Astrocyte (in vitro differentiated cells and primary cell): ENCODE data around the gene EXOC4. TPM values are rescaled to one million over a fixed set of nuclear protein-coding genes. Genes with fewer than 3 reads are reported as not detected.

Experiments
- DNase-seq: peaks from one replicate; pipeline ENCODE4 v3.0.0-alpha.2; 2010; ENCODE audit warnings: low read depth
- FAIRE-seq: peaks from 2 replicates; lab custom pipeline; 2011; peaks lifted over from hg19 to GRCh38; lab: Jason Lieb, UNC
- H2AFZ ChIP-seq: 2 replicates; pipeline ENCODE4 v1.6.0; 2012; ENCODE audit warnings: low read depth, low read length, inconsistent platforms
- H3K27ac ChIP-seq: 2 replicates; pipeline ENCODE4 v1.5.1; 2011; ENCODE audit warnings: low read depth, low read length, inconsistent platforms
- H3K27me3 ChIP-seq: 2 replicates; pipeline ENCODE4 v1.6.0; 2011; ENCODE audit warnings: low read length, inconsistent platforms; ENCODE audit not compliant: insufficient read depth
- H3K36me3 ChIP-seq: 2 replicates; pipeline ENCODE4 v1.5.1; 2011; ENCODE audit warnings: low read length, inconsistent platforms; ENCODE audit not compliant: insufficient read depth
- H3K4me1 ChIP-seq: 2 replicates; pipeline ENCODE4 v1.5.1; 2011; ENCODE audit warnings: low read length, inconsistent platforms; ENCODE audit not compliant: insufficient read depth
- H3K4me2 ChIP-seq: 2 replicates; pipeline ENCODE4 v1.6.0; 2012; ENCODE audit warnings: low read length, inconsistent platforms
- H3K4me3 ChIP-seq: 2 replicates; pipeline ENCODE4 v1.5.1; 2011; ENCODE audit warnings: low read depth, mild to moderate bottlenecking, low read length, inconsistent platforms; ENCODE audit not compliant: insufficient read depth
- H3K79me2 ChIP-seq: 2 replicates; pipeline ENCODE4 v1.6.0; 2012; ENCODE audit warnings: mild to moderate bottlenecking, low read length, inconsistent platforms; ENCODE audit not compliant: insufficient read depth
- H3K9ac ChIP-seq: 2 replicates; pipeline ENCODE4 v1.6.0; 2012; ENCODE audit warnings: mild to moderate bottlenecking, low read length, inconsistent platforms
- H3K9me3 ChIP-seq: 2 replicates; pipeline ENCODE4 v1.5.1; 2012; ENCODE audit warnings: low read depth, mild to moderate bottlenecking, low read length, inconsistent platforms; ENCODE audit not compliant: insufficient read depth
- H4K20me1 ChIP-seq: 2 replicates; pipeline ENCODE4 v1.6.0; 2012; ENCODE audit warnings: low read length, inconsistent platforms; ENCODE audit not compliant: insufficient read depth
- H3K27ac Mint-ChIP-seq: one replicate; pipeline ENCODE4 v1.8.0; 2021; ENCODE audit warnings: mild to moderate bottlenecking, mixed read lengths; ENCODE audit not compliant: unreplicated experiment
- H3K27me3 Mint-ChIP-seq: one replicate; pipeline ENCODE4 v1.8.0; 2021; ENCODE audit warnings: low read depth, mixed read lengths; ENCODE audit not compliant: unreplicated experiment
- H3K36me3 Mint-ChIP-seq: one replicate; pipeline ENCODE4 v1.8.0; 2021; ENCODE audit warnings: low read depth, mixed read lengths; ENCODE audit not compliant: unreplicated experiment
- H3K4me1 Mint-ChIP-seq: one replicate; pipeline ENCODE4 v1.8.0; 2021; ENCODE audit warnings: low read depth, mixed read lengths; ENCODE audit not compliant: unreplicated experiment
- H3K4me3 Mint-ChIP-seq: one replicate; pipeline ENCODE4 v1.8.0; 2021; ENCODE audit warnings: mild to moderate bottlenecking, moderate library complexity, mixed read lengths; ENCODE audit not compliant: unreplicated experiment
- H3K9me3 Mint-ChIP-seq: one replicate; pipeline ENCODE4 v1.8.0; 2021; ENCODE audit warnings: mild to moderate bottlenecking, mixed read lengths; ENCODE audit not compliant: unreplicated experiment
- CTCF ChIP-seq: IDR thresholded peaks from 2 replicates; pipeline ENCODE4 v1.5.1; 2011; ENCODE audit warnings: low read depth, mild to moderate bottlenecking, inconsistent platforms, low read length, moderate library complexity; ENCODE audit not compliant: insufficient read depth
- EZH2 ChIP-seq: IDR thresholded peaks from 2 replicates; pipeline ENCODE4 v1.6.1; 2012; ENCODE audit warnings: mild to moderate bottlenecking, low read length, inconsistent platforms; ENCODE audit not compliant: insufficient read depth
- total RNA-seq: library from RNA; stranded (reverse); gene quantifications from 2 replicates; pipeline ENCODE4 v1.2.1, GENCODE V29; 2021

EXOC4 gene
- total RNA-seq, 1 donor from 2014 or later, result 57.5 TPM

DNA sequence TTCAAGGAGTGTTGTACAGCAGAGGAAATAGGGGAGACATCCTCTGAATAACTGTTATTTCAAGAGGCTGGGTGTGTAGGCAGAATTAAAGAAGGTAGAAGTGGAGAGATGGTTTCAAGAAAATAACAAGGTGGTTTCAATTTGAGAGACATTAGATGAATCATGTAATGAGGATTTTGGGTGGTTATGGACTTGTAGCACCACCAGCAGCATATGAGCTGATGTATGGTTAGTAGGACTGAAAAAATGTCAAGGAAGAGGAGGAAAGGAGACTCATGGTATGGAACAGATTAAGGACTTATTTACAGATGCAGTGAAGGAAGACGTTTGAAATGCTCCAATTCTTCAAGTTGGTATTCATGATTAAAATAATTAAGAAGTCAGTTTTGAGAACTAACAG, 166.2 kb downstream of the EXOC4 start:
- no peak overlapping the region for H3K4me3 ChIP-seq
- H3K79me2 ChIP-seq, result no peaks in the 10 kb centered on the region
- no peak overlapping the region for H2AFZ ChIP-seq
- H3K9ac ChIP-seq, result no peak overlapping the region
- Mint-ChIP-seq H3K4me1 (no peaks in the 10 kb centered on the region), H3K9me3 (no peaks in the 10 kb centered on the region), H3K27ac (no peak overlapping the region), H3K27me3 (no peaks in the 10 kb centered on the region), H3K36me3 (peaks cover 2% of the 10 kb centered on the region), H3K4me3 (no peak overlapping the region)
- no peak overlapping the region for H3K4me2 ChIP-seq
- FAIRE-seq (no peak), DNase-seq (no peak)
- H3K36me3 ChIP-seq, result no peaks in the 10 kb centered on the region
- no peaks in the 10 kb centered on the region for H3K27me3 ChIP-seq
- H4K20me1 ChIP-seq, result peaks cover 3% of the 10 kb centered on the region
- no peak for TF ChIP-seq EZH2
- TF ChIP-seq CTCF, result no peak
- H3K4me1 ChIP-seq, result no peaks in the 10 kb centered on the region
- H3K9me3 ChIP-seq, result no peaks in the 10 kb centered on the region
- H3K27ac ChIP-seq, result no peak overlapping the region

GRCh38 chr7:133423618-133424017, 170.7 kb downstream of the EXOC4 start:
- no peak overlapping the region for H3K27ac Mint-ChIP-seq
- no peak for TF ChIP-seq CTCF
- no peak for TF ChIP-seq EZH2

GRCh38 chr7:133428326-133428725, 175.4 kb downstream of the EXOC4 start:
- no peaks in the 10 kb centered on the region for H3K9me3 ChIP-seq
- H3K27me3 ChIP-seq, result no peaks in the 10 kb centered on the region
- no peak for TF ChIP-seq CTCF
- TF ChIP-seq EZH2, result no peak
- H2AFZ ChIP-seq, result no peak overlapping the region
- FAIRE-seq, result no peak
- H3K27ac Mint-ChIP-seq, result no peak overlapping the region
- H3K27ac ChIP-seq, result no peak overlapping the region
- H3K4me3 ChIP-seq, result no peak overlapping the region
- H3K9ac ChIP-seq, result no peak overlapping the region
- no peaks in the 10 kb centered on the region for H4K20me1 ChIP-seq
- H3K4me3 Mint-ChIP-seq, result no peak overlapping the region
- H3K4me1 ChIP-seq, result no peaks in the 10 kb centered on the region
- H3K4me1 Mint-ChIP-seq, result no peaks in the 10 kb centered on the region
- H3K36me3 Mint-ChIP-seq, result peaks cover 12% of the 10 kb centered on the region
- no peak for DNase-seq
- H3K27me3 Mint-ChIP-seq, result no peaks in the 10 kb centered on the region
- no peaks in the 10 kb centered on the region for H3K79me2 ChIP-seq
- no peaks in the 10 kb centered on the region for H3K36me3 ChIP-seq
- peaks cover 1% of the 10 kb centered on the region for H3K9me3 Mint-ChIP-seq
- H3K4me2 ChIP-seq, result no peak overlapping the region

More at GRCh38 chr7:133423618-133424017, 170.7 kb downstream of the EXOC4 start:
- H3K27ac ChIP-seq, result no peak overlapping the region
- H3K36me3 ChIP-seq, result no peaks in the 10 kb centered on the region
- Mint-ChIP-seq H3K9me3 (no peaks in the 10 kb centered on the region), H3K4me1 (no peaks in the 10 kb centered on the region), H3K36me3 (peaks cover 12% of the 10 kb centered on the region), H3K4me3 (no peak overlapping the region), H3K27me3 (no peaks in the 10 kb centered on the region)
- no peaks in the 10 kb centered on the region for H3K79me2 ChIP-seq
- DNase-seq (no peak), FAIRE-seq (no peak)
- no peak overlapping the region for H3K4me3 ChIP-seq
- peaks cover 3% of the 10 kb centered on the region for H4K20me1 ChIP-seq
- no peak overlapping the region for H2AFZ ChIP-seq
- H3K4me2 ChIP-seq, result no peak overlapping the region
- H3K27me3 ChIP-seq, result no peaks in the 10 kb centered on the region
- no peaks in the 10 kb centered on the region for H3K4me1 ChIP-seq
- no peak overlapping the region for H3K9ac ChIP-seq
- no peaks in the 10 kb centered on the region for H3K9me3 ChIP-seq
